Fibroblast of peridontal ligament (primary cell): ENCODE data around the gene UBA3.

ENCODE experiments used
- DNase-seq: peaks from one replicate; pipeline ENCODE4 v3.0.0-alpha.2; 2010; ENCODE audit errors: extremely low read depth

The UBA3 gene

DNA sequence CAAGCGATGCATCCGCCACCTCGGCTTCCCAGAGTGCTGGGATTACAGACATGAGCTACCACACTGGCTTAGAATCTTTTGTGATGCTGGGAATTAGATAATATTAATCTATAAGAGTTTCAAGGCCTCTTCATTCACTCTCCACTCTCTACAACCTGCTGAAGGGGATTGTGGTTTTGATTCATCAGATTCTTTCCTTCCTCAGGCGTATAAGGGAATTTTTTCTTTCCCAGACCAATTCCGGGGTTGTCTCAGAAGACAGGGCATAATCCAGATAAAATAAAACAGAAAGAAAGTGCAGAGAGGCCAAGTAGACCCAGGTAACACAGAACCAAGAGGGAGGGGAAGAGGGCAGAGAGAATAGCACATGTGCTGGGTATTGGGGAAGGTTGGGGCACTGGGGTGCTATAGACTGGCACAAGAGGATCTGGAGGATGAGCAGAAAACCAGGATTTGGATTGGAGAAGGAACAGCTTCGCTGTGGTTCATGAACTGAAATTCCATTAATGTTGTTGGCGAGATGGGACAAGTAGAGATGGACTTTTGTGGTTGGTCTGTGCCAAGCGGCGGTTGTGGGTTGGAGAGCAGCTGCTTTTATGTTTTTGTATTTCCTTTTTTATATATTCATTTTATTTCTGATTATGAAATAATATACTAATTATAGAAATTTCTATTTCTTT is 17.4 kb upstream of the UBA3 start:
- no peak for DNase-seq

DNA sequence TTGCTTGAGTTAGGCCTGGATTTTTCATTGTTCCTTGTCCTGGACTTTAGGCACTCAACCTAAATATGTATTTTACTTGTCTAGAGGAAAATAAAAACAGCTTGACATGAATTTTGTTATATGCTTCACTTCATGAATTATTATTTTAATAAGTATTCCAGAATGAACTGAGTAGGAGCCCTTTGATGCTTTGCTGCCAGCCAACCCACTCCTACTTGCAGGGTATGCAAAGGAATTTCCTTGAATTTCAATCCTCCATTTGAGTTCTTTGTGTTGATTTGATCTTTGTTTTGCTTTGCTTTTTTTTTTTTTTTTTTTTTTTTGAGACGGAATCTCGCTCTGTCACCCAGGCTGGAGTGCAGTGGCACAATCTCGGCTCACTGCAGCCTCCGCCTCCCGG is 16.1 kb upstream of the UBA3 start:
- no peak for DNase-seq

DNA sequence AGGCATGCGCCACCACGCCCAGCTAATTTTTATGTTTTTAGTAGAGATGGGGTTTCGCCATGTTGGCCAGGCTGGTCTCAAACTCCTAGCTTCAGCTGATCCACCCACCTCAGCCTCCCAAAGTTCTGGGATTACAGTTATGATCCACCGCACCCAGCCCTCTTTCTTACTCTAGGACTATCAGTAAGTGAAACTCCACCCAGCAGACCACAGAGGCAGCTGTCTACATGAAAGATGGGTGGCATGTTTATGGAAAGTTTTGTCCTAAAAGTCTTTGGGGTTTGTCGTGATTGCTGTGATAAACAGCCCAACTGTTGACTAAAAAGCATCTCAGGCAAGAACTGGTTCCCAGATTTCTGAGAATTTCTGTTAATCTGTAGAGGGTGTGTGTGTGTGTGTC is 15.5 kb upstream of the UBA3 start:
- DNase-seq, result no peak

DNA sequence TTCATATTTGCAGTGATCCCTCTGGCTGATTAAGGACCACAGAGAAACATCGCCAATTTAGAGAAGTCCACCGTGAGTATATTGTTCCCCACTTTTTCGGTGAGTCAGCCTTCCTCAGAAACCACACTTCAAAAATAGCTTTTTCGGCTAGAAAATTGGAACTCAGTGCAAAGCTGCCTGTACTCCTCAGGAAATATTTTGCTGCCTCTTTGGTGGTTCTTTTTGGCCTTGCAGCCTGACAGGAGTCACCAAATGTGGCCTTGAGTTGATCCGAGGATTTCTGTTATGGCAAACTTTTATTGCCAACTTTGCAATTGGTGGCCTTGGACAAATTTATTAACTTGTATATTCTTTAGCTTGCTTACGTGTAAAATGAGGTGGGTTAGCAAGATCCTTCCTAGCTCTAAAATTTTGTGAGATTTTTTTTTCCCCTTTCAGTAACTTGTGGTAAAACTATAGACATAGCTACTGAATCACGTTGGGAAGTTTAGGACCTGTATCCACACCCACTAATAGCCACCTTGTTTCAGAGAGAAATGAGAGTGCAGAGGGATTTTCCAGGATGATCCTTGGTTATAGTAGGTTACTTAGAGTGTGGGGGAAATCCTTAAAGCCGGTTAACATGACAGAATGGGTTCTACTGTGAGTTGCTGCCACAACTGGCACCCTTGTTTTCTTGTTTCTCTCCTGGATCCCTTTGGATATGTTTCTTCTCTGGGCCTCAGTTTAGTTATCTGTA is 14.5 kb upstream of the UBA3 start:
- peak; percentile 76 for DNase-seq

DNA sequence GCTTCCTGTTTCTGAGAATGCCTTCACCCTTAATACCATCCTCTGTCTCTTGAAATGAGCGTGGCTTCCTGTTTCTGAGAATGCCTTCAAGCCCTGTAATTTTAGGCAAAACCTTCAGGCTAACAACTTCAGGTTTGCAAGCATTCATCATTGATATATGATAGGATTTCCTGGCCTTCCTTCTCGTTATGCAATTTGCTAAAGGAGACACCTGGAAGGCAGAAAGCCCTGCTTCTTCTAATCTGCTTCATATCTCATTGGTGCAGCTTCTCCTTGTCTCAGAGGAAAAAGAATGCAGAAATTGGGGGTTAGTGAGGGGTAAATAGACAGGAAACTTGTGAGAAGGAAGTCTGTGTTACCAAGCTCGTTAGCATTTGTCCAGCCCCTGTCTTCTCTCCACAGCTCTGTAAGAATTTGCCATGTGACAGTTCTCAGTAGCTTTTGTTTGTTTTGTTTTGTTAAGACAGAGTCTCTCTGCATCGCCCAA is 11.9 kb upstream of the UBA3 start:
- DNase-seq, result no peak

DNA sequence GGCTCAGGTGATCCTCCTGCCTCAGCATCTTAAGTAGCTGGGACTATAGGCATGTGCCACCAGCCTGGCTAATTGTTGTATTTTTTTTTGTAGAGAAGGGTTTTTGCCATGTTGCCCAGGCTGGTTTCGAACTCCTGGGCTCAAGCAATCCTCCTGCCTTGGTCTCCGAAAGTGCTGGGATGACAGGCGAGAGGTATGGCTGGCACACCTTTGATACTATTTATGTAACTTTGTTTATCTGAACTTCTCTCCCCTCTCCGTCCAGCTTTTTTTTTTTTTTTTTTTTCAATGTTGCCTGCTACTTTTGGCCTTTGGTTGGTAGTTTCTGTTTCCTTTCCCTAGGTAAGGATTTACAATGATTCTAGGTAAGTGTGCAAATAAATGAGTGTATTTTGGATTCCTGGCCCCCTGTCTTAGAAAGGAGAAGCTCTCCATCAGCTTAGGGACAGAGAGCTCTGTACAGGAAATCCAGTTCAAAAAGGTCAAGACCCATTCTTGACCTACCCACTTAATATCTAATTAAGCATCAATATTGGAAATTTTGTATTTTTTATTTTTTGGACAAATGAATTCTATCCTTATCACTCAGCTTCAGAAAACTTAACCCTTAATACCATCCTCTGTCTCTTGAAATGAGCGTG is 11.3 kb upstream of the UBA3 start:
- DNase-seq, result no peak

DNA sequence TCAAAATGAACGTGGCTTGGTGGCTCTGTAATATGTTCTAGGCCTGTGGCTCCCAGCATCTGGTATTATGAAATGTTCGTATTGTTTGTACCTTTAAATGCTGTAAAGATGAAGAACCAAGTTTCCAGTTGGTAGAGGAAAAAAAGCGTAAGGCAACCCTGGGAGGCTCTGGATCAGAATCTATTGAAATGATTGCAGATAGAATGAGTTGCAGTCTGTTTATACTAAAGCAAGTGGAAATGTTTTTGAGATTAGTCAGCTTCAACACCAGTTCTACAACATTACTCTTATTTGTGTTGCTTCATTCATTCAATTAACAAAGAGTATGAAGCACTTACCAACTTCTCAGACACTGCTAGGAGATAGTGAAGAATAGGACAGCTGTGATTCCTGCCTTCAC is 9.9 kb upstream of the UBA3 start:
- peak; percentile 91 for DNase-seq

DNA sequence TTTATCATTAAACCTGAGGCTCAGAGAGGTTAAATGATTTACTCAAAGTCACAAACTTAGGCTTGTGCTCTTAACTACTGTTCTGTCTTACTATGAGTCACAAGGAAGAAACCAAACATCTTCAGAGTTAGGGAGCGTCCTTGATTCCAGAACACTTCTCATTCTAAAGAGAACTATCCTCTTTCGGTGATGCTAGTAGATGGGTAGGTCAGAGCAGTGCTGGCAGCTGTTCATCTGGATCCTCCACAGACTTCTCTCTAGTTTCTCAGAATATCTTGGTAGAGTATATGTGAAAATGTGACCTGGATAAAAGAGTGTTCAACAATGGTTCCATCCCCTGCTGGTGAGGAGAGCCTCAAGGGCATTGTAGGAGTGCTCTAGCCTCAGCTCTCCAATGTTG is 7.9 kb upstream of the UBA3 start:
- DNase-seq, result peak; percentile 63

DNA sequence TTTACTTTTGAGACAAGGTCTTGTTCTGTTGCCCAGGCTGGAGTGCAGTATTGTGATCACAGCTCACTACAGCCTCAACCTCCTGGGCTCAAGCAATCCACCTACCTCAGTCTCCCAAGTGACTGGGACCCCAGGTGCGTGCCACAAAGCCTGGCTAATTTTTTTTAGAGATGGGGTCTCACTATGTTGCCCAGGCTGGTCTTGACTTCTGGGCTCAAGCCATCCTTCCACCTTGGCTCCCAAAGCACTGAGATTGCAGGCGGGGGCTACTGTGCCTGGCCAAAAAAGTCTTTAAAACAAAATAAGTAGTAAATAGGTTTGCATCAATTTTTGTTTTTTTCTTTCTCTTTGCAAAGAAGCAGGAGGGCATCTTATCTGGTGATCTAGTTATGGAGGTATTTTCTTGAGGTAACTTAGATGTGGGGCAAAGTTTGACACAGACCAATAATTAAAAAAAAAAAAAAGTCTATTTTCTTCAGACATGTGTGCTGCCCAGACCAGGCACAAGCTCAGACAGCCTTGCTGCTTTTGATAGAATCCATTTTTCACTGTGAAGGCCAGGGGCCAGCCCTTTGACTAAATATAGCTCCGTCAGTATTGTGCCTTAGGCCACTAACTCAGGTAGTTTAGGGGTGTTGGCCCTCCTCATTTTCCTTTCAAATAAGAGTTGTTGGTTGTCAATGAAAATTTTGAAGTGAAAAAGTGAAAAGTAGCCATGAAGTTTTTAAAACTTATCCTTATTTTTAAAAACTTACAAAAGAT is 7.0 kb upstream of the UBA3 start:
- DNase-seq, result no peak

DNA sequence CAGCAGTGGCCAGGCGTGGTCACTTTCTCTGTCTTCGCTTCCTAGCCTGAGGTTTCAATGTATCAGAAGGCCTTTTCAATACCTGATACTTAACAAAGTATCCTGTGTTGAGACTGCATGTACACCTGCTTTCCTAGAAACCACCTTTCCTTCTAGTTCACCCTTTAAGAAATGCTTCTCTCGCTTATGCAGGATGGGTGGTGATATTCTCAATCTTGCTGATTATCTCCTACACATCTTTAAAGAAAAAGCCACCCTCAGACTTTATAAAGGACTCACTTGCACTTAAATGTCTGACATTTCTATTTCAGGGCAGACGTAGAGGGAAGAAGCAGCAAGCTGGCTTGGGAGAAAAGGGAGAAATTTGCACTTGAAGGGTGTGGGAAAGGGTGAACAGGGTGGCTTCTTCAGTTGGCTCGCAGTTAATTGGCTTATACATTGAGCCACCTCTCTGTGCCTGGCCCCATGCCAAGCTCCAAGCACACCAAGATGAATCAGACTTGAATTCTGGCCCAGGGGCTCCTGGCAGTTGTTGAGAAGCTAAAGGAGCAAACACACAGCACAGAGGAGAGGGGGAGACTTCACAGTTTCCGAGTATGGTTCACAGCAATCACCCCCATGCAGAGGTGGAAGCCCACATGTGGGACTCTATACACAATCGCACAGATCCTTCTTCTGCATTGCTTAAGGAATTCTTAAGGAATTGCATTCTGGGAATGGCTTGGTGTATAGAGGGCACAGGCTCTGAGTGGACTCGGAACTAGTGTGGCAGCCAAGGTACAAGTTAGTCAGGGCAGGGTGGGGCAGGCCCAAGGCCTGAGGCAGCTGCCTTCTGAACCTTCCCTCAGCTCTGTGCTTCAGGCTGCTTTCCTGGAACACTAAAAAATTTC is 5.9 kb upstream of the UBA3 start:
- peak; percentile 93 for DNase-seq

DNA sequence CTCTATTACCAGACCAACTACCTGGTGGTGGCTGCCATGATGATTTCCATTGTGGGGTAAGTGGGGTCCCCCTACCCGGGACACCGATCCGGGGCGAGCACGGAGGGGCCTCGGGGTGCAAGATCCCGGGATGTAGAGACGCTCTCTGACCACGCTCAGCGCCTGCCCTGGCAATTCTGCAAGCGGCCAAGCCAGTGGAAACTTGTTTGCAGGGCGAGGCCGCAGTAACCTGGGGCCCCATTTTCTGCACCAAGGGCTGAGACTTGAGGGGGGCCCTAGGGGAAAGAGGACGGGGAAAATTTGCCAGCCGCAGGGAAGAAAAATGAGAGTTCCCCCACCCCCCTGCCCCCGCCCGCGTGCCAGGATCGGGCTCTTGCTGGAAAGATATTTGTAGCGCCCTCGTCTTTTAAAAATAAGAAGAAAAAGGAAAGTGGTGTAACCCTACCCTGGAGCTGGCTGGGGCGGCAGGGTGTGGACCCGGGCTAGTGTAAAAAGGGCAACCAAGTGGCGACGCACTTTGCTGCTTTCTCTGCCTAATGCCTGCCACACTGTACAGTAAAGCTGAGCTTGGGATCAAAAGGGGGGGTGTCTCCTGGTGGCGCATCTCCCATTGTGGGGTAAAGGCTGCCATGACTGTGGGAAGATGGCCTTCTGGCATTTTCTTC is 5.1 kb upstream of the UBA3 start:
- DNase-seq, result peak; percentile 47

DNA sequence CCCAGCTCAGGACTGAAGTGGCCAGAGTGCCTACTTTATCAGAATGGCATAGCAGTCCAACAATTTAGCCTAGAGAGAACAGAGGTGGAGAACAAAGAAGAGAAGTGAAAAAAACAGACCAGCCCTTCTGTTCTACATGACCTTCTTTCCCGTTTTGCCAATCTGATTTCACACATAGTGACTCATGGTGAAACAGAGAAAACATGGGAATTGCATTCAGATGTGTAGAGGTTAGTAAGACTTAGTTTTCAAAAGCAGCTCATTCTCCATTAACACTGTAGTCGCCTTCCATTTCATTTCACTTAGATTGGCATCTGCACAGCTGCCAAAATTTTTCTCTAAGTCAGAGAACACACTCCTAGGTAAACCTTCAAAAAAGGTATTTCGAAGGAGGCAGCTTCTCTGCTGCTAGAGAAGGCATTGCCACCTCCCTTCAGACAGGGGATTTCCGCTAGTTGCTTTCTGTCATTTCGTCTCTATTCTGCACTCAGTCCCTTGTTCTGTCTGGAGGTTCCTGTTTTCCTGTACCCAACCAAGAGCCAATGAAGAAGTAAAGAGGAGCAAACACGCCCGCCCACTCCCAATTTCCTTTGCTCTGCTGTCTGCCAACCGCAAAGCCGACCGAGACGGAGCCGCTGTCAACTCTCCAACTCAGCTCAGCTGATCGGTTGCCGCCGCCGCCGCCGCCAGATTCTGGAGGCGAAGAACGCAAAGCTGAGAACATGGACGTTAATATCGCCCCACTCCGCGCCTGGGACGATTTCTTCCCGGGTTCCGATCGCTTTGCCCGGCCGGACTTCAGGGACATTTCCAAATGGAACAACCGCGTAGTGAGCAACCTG is 4.4 kb upstream of the UBA3 start, which contains the start of gene ARL6IP5:
TSS of gene ARL6IP5 (plus strand) at position 612 of the 842 bp plus-strand sequence. CDS start at position 723, 111 bp downstream.
- DNase-seq, result peak; percentile 93

DNA sequence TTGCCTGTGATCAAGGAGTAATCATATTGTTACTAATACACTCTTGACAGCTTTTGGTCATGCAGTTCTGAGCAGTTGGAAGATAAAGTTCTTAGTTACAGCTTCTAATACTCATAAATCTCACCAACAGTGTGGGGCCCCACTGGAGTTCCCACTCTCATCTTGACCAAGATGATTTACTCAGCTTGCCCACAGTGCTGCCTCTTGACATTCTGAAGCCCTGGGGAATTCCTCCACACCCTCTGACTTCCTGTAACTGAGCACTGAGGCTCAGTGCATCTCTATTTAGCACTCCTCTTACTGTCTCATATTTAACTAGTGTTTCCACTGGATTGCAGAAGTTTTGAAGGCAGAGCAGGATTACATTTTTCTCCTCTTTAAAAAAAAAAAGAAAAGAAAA is 2.6 kb upstream of the UBA3 start:
- DNase-seq, result peak; percentile 86

DNA sequence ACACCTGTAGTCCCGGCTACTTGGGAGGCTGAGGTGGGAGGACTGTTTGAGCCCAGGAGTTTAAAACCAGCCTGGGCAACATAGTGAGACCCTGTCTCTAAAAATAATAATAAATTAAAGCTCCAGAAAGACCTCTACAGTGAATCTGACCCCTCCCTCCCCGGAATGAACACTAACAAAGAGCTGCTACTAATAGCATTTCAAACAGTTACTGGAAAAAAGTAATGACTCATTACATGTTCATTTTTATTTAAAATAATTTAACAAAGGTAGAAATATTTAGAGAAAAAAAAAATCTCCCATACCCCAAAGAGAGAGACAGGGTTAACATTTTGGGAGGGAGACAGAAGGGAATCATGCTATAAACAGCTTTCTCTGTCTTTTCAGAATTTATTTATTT is 2.2 kb upstream of the UBA3 start:
- DNase-seq, result no peak

DNA sequence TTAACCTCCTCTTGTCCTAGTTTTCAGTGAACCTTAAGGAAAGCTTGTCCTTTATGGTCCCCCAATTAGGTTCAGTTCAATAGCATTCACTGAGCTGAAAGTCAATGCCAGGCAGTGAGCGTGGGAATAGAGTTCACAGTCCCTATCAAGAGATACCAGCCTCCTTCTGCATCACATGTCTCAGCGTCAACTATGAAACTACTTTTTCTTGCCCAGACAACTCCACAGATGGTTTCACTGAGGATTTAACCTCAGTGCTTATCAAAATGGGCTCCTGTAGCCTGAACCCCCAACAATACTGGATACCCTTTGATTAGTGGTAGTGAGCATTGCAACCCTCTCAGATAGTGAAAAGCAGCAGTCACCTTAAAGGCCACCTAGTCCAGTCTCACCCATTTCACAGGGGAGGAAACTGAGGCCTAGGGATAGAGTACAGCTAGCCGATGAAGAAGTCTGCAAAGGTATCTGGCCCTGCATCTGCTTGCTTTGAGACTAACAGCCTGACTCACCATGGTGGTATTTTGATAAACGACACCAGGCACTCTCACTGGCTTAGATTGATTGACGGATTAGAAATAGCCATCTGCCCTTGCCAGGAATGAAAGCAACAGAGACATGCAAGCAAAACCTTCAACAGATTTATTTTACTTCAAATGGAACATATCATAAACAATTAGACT is 1.6 kb upstream of the UBA3 start:
- DNase-seq, result no peak

DNA sequence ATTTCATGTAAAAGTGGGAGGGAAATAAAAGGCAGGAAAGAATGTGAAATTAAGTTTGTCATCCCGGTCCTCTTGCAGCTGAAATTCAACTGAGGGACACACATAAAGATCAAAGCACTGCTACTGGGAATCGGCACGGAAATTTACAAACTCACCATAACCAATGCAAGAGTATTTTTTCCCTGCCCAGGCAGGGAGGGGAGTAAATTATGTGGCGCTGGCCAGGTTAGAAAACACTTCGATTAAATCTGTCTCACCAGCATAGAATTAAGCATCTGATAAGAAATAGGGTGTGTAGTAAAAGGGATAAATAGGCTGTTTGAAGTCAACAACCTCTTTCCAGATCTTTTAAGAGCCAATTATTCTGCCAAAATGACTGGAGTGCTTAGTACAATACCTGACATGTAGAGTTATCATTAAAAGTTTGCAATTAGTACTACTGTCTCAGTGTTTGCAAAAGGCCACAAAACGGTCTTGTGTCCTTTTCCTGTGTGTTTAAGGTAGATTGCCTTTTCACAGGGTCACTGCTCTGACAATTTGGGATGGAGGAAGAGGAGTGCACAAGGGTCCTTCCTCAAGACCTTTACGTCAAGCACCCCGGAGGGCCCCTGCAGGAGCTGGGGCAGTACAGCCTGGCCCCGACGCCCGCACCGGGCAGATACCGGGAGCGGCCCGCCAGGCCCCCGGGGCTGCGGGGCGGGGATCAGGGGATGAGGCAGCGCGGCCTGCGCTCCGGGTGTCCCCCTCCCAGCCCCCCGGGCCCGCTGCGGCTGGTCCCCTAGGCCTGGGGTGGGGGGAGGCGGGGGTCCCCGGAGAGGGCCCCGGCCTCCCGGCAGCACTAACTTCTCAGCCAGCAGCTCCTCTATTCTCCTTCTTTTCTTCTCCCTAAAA is 651 bp downstream of the UBA3 start:
- no peak for DNase-seq

DNA sequence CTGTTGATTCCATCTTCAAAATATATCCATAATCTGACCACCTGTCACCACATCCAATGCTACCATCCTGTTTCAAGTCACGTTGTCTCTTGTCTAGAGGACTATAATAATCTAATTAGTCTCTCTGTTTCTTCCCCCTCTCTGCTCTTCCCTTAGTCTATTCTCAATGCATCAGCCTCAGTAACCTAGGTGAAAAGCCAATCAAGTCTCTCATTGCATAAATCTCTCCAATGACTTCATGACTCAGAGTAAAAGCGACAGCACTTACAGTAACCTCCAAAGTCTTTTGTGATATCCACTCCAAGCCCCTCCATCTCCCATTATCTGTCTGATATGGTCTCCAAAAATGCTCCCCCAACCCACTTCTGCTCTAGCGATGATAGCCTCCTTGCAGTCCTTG is 7.2 kb downstream of the UBA3 start:
- DNase-seq, result no peak

DNA sequence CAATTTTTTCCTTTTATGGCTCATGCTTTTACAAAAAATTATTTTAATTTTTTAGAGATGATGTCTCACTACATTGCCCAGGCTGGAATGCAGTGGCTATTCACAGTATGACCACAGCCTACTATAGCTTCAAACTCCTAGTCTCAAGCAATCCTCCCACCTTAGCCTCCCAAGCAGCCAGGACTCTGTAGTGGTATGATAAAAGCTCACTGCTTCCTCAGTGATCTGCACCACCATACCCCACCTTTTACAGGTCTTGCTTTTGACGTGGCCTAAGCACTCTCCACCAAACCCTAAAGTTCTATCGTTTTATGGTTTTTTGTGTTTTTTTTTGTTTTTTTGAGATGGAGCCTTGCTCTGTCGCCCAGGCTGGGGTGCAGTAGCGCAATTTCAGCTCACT is 14.0 kb downstream of the UBA3 start:
- DNase-seq, result no peak
